GM12878 (cell line): ENCODE measurements around the gene SNRPD3. TPM values are rescaled to one million over a fixed set of nuclear protein-coding genes. Genes with fewer than 3 reads are reported as not detected.

ENCODE experiments used
- BCL3 ChIP-seq: IDR thresholded peaks from 2 replicates; pipeline ENCODE4 v1.6.1; 2011; ENCODE audit warnings: borderline replicate concordance, low read depth, mild to moderate bottlenecking, moderate library complexity, low read length; ENCODE audit not compliant: insufficient read depth, poor library complexity, severe bottlenecking
- CBX5 ChIP-seq: sonication (generic); IDR thresholded peaks from 2 replicates; pipeline ENCODE4 v1.6.1; 2016; ENCODE audit warnings: low read depth, moderate library complexity, mild to moderate bottlenecking, inconsistent platforms
- IRF3 ChIP-seq: fragments of 450-650 bp; IDR thresholded peaks from 2 replicates; pipeline ENCODE4 v1.6.1; 2014; ENCODE audit warnings: mild to moderate bottlenecking
- NFYA ChIP-seq: IDR thresholded peaks from 2 replicates; pipeline ENCODE4 v1.6.1; 2011; ENCODE audit warnings: low read depth, mild to moderate bottlenecking, low read length, improper control_type of control experiment, borderline replicate concordance
- POLR2AphosphoS2 ChIP-seq: IDR thresholded peaks from 2 replicates; pipeline ENCODE4 v1.6.1; 2011; ENCODE audit warnings: low read depth, mild to moderate bottlenecking, low read length, improper control_type of control experiment, moderate library complexity
- RB1 ChIP-seq: fragments of 450-650 bp; formaldehyde crosslinking; IDR thresholded peaks from 2 replicates; pipeline ENCODE4 v1.6.1; 2017; ENCODE audit warnings: mild to moderate bottlenecking, borderline replicate concordance
- SP1 ChIP-seq: IDR thresholded peaks from one replicate; pipeline ENCODE4 v1.6.1; 2011; ENCODE audit warnings: low read depth, low read length
- ZBTB11 ChIP-seq: fragments of 450-650 bp; formaldehyde crosslinking; IDR thresholded peaks from 2 replicates; pipeline ENCODE4 v1.5.0; 2022; ENCODE audit warnings: mild to moderate bottlenecking, missing genetic modification characterization
- ZSCAN29 ChIP-seq: fragments of 450-650 bp; IDR thresholded peaks from 2 replicates; pipeline ENCODE4 v1.6.1; 2017; ENCODE audit warnings: mild to moderate bottlenecking, moderate library complexity
- polyA plus RNA-seq, 11 experiments: library from polyadenylated mRNA; depleted of rRNA in 4 of 11; unstranded in 6 of 11; stranded (reverse) in 5 of 11; fragments of >200 nt; fragmentation: Nextera tagmentation in 4 of 11; fragmentation: Illumina TruSeq in 1 of 11; extraction: Ambion mirVana in 4 of 11; extraction: Trizol in 1 of 11; gene quantifications; 1 replicate in 1 of 11; 2 replicates in 10 of 11; pipeline versions ENCODE4 v1.2.1 to v1.2.3, GENCODE V29; 2011 to 2016; ENCODE audit warnings: inconsistent platforms in 2 of 11, missing spikeins in 2 of 11, low read depth in 1 of 11
- total RNA-seq, 4 experiments: library from RNA; depleted of rRNA in 3 of 4; stranded (reverse); fragments of >200 nt in 3 of 4; fragmentation: Illumina TruSeq in 1 of 4; extraction: Trizol in 1 of 4; gene quantifications; 2 replicates each; pipeline versions ENCODE4 v1.2.1 to v1.2.3, GENCODE V29; 2013 to 2021

The SNRPD3 gene
- total and polyA plus RNA-seq, 10 of the 15 experiments (the other 5 are each of a cell fraction or from before 2014, with no cell fraction given): 112 to 324 (median 242) TPM

GRCh38 chr22:24593836-24594568 lies 38.2 kb downstream of the SNRPD3 start (continued):
- no peak for TF ChIP-seq ZBTB11 (CRISPR knock-in tag)
- TF ChIP-seq SP1: no peak
- no peak for TF ChIP-seq ZSCAN29
- TF ChIP-seq IRF3: no peak
- no peak for TF ChIP-seq NFYA
- no peak for TF ChIP-seq RB1
- TF ChIP-seq POLR2AphosphoS2: no peak
- no peak for TF ChIP-seq CBX5
- no peak for TF ChIP-seq BCL3
